SU-DHL-6 (cell line): ENCODE measurements around the gene CNRIP1.
A peak's percentile ranks its signal among the peaks of the same experiment; 100 is the strongest.

ENCODE experiments used
- H2AFZ ChIP-seq: fragments of 200-600 bp; sonication (generic); 2 replicates; pipeline ENCODE4 v1.6.1; 2014; ENCODE audit warnings: low read depth, mild to moderate bottlenecking, moderate library complexity, mixed read lengths, antibody characterized with exemption, low read length; ENCODE audit not compliant: severe bottlenecking
- H3F3A ChIP-seq: fragments of 200-600 bp; shearing (Covaris generic); 2 replicates; pipeline ENCODE4 v1.6.0; 2016; ENCODE audit warnings: antibody characterized with exemption, mild to moderate bottlenecking; ENCODE audit not compliant: insufficient read depth
- H3K27ac ChIP-seq: fragments of 200-600 bp; sonication (generic); 2 replicates; pipeline ENCODE4 v1.5.1; 2016; ENCODE audit warnings: low read depth, mild to moderate bottlenecking, low read length, moderate library complexity, mixed read lengths
- H3K27me3 ChIP-seq: fragments of 200-600 bp; sonication (generic), shearing (Covaris generic); 2 replicates; pipeline ENCODE4 v1.6.0; 2014; ENCODE audit warnings: mild to moderate bottlenecking, low read length
- H3K36me3 ChIP-seq: fragments of 200-600 bp; sonication (generic); 2 replicates; pipeline ENCODE4 v1.6.1; 2014; ENCODE audit warnings: mild to moderate bottlenecking, low read length, mixed read lengths
- H3K4me2 ChIP-seq: fragments of 300-600, 200-600 bp; shearing (Covaris generic), sonication (generic); 2 replicates; pipeline ENCODE4 v1.6.0; 2014; ENCODE audit warnings: low read length, low read depth, mild to moderate bottlenecking; ENCODE audit not compliant: poor library complexity, severe bottlenecking
- H3K4me3 ChIP-seq: fragments of 200-600 bp; sonication (generic); 2 replicates; pipeline ENCODE4 v1.5.1; 2014; ENCODE audit warnings: antibody characterized with exemption, low read length, mild to moderate bottlenecking, mixed read lengths; ENCODE audit not compliant: insufficient read depth, poor library complexity, severe bottlenecking
- H3K79me2 ChIP-seq: fragments of 200-600 bp; sonication (generic); 2 replicates; pipeline ENCODE4 v1.6.1; 2014; ENCODE audit warnings: mild to moderate bottlenecking, low read length, moderate library complexity; ENCODE audit not compliant: insufficient read depth
- H3K9ac ChIP-seq: fragments of 200-600 bp; sonication (generic); 2 replicates; pipeline ENCODE4 v1.7.0; 2014; ENCODE audit warnings: mild to moderate bottlenecking, low read length
- H3K9me2 ChIP-seq: fragments of 200-600 bp; sonication (generic); replicated peaks from 2 replicates; pipeline ENCODE4 v1.6.1; 2014; ENCODE audit warnings: low read length; ENCODE audit not compliant: insufficient read depth
- H3K9me3 ChIP-seq: fragments of 200-600 bp; sonication (generic); 2 replicates; pipeline ENCODE4 v1.6.1; 2014; ENCODE audit warnings: low read length, mixed read lengths; ENCODE audit not compliant: insufficient read depth
- H4K20me1 ChIP-seq: fragments of 200-600 bp; sonication (generic); 2 replicates; pipeline ENCODE4 v1.6.1; 2014; ENCODE audit warnings: low read depth, mild to moderate bottlenecking, antibody characterized with exemption, low read length, moderate library complexity, mixed read lengths
- CTCF ChIP-seq: fragments of 200-600 bp; sonication (generic); IDR thresholded peaks from one replicate; pipeline ENCODE4 v1.5.1; 2017; ENCODE audit warnings: antibody characterized with exemption, mild to moderate bottlenecking, low read length, moderate library complexity; ENCODE audit not compliant: insufficient read depth, poor library complexity, severe bottlenecking
- EZH2phosphoT487 ChIP-seq: fragments of 200-600 bp; sonication (generic), shearing (Covaris generic); conservative IDR thresholded peaks from 2 replicates; pipeline ENCODE4 v1.6.1; 2018; ENCODE audit warnings: mild to moderate bottlenecking, antibody characterized with exemption, low read length, moderate library complexity, mixed read lengths

CNRIP1 gene

GRCh38 chr2:68363721-68364120 lies 44.0 kb upstream of the CNRIP1 start:
- Histone ChIP-seq H3K9me3 (no peaks in the 10 kb centered on the region), H3K27ac (peak overlapping the region; percentile 84), H3K9me2 (no peaks in the 10 kb centered on the region), H3K79me2 (peaks cover 47% of the 10 kb centered on the region), H3K27me3 (no peaks in the 10 kb centered on the region), H3F3A (peaks cover 30% of the 10 kb centered on the region; the same call in 1 of the 2 replicates), H3K9ac (peak overlapping the region; percentile 74; the same call in 1 of the 2 replicates), H2AFZ (no peak overlapping the region), H3K36me3 (0 out of 2 replicates have a peak, but pooled peaks cover 2% of the 10 kb centered on the region), H3K4me3 (no peak overlapping the region), H4K20me1 (no peaks in the 10 kb centered on the region), H3K4me2 (peak overlapping the region; percentile 85)
- TF ChIP-seq CTCF (no peak), EZH2phosphoT487 (no peak)

GRCh38 chr2:68362749-68363148 lies 43.0 kb upstream of the CNRIP1 start:
- H3K9ac ChIP-seq = peak overlapping the region; percentile 40
- H3K4me2 ChIP-seq = peak overlapping the region; percentile 64
- H3K4me3 ChIP-seq = peak overlapping the region; percentile 28
- no peaks in the 10 kb centered on the region for H3K36me3 ChIP-seq
- H3K27me3 ChIP-seq = no peaks in the 10 kb centered on the region
- peaks cover 26% of the 10 kb centered on the region; the same call in 1 of the 2 replicates for H3F3A ChIP-seq
- H4K20me1 ChIP-seq = no peaks in the 10 kb centered on the region
- no peaks in the 10 kb centered on the region for H3K9me3 ChIP-seq
- TF ChIP-seq EZH2phosphoT487 = no peak
- no peak for TF ChIP-seq CTCF
- no peaks in the 10 kb centered on the region for H3K9me2 ChIP-seq
- H3K27ac ChIP-seq = peak overlapping the region; percentile 84
- H3K79me2 ChIP-seq = peaks cover 37% of the 10 kb centered on the region
- H2AFZ ChIP-seq = peak overlapping the region; percentile 71

GRCh38 chr2:68362069-68362468 lies 42.3 kb upstream of the CNRIP1 start:
- Histone ChIP-seq H4K20me1 (no peaks in the 10 kb centered on the region), H3F3A (peaks cover 22% of the 10 kb centered on the region; the same call in 1 of the 2 replicates), H3K9me3 (no peaks in the 10 kb centered on the region), H3K27me3 (no peaks in the 10 kb centered on the region), H3K4me3 (peak overlapping the region; percentile 28), H2AFZ (peak overlapping the region; percentile 71), H3K9ac (peak overlapping the region; percentile 40), H3K36me3 (no peaks in the 10 kb centered on the region), H3K27ac (peak overlapping the region; percentile 84), H3K79me2 (peaks cover 30% of the 10 kb centered on the region), H3K4me2 (peak overlapping the region; percentile 64), H3K9me2 (no peaks in the 10 kb centered on the region)
- TF ChIP-seq EZH2phosphoT487 = no peak
- TF ChIP-seq CTCF = peak; percentile 57
